Myocyte (in vitro differentiated cells): Measurements from ENCODE around the gene AKAP5. TPM values are rescaled to one million over a fixed set of nuclear protein-coding genes. Genes with fewer than 3 reads are reported as not detected.
"Not testable (repeated sequence)": the region's sequence is repeated elsewhere in the genome, so short reads cannot be mapped to it uniquely, and the experiment has no call there.

Experiments used
- DNase-seq: peaks from one replicate; pipeline ENCODE4 v3.0.0-alpha.2; 2012; ENCODE audit warnings: low read depth
- total RNA-seq: library from RNA; depleted of rRNA; stranded (reverse); fragments of >200 nt; gene quantifications from 2 replicates; pipeline ENCODE4 v1.2.3, GENCODE V29; 2014

AKAP5 gene
- total RNA-seq, 1 donor from 2014 or later, result 0.08 TPM

- no peak for DNase-seq
These were observed 37.2 kb downstream of the AKAP5 start for GRCh38 chr14:64502456-64502855.

DNA sequence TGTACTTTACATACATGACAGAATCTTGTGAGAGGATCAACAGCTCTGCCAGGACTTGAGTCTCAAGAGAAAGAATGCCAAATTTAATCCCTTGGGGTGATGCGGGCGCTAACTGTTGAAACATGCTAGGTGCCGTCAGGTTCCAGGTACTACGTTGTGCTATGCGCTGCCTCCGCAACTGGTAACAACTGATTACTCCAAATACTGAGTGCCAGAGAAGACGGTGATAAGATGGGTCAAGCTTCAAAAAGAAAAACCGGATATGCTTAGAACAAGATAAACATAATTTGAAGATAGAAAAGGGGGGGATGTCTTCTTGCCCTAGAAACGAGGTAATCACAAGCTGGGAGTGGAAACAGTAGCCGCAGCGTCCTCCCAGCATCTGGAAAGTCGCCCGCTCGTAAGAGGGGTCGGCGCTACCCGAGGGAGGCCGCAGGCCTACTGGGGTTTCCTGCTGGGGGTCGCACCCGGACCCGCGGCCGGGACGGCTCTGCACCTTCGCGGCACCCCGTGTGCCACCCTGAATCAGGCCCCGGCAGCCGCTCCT, 37.7 kb downstream of the AKAP5 start:
- DNase-seq, result no peak

- DNase-seq, result peak; percentile 94
These were observed 38.4 kb downstream of the AKAP5 start, which contains the start of gene ZBTB25 for GRCh38 chr14:64503434-64504309. TSS of gene ZBTB25 (minus strand) at chr14:64503838. CDS start at chr14:64490533, 13,305 bp downstream.

DNA sequence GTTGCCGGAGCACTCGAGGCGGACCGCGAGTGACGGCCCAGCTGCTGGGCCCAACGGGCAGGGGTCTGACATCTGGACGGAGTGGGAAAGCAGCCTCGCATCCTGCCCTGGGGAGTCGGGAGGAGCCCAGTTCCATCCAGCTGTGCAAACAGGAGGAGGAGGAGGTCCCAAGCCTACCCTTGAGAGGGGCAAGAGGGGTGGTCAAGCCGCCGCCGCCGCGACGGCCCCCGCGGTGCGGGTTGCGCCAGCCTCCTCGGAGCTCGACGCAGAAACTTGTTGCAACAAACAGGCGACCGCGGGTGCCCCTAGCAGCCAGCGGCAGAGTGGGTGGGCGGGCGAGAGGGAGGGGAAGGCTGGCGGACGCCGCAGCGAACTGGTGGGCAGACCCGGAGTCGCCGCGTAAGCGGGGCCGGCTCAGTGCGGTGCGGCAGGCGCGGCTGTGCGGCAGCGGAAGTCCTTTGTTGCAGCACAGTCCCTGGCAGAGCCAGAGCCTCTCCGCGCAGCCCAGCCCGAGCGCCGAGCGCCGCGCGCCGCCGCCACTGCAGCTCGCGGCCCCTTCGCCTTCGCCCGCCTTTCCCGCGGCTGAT, 39.1 kb downstream of the AKAP5 start, which contains the start of gene ZBTB1:
ZBTB1 (plus strand) TSS at position 461 of the 587 bp plus-strand sequence. CDS start 16,735 bp downstream, outside the sequence.
- peak; percentile 82 for DNase-seq

DNA sequence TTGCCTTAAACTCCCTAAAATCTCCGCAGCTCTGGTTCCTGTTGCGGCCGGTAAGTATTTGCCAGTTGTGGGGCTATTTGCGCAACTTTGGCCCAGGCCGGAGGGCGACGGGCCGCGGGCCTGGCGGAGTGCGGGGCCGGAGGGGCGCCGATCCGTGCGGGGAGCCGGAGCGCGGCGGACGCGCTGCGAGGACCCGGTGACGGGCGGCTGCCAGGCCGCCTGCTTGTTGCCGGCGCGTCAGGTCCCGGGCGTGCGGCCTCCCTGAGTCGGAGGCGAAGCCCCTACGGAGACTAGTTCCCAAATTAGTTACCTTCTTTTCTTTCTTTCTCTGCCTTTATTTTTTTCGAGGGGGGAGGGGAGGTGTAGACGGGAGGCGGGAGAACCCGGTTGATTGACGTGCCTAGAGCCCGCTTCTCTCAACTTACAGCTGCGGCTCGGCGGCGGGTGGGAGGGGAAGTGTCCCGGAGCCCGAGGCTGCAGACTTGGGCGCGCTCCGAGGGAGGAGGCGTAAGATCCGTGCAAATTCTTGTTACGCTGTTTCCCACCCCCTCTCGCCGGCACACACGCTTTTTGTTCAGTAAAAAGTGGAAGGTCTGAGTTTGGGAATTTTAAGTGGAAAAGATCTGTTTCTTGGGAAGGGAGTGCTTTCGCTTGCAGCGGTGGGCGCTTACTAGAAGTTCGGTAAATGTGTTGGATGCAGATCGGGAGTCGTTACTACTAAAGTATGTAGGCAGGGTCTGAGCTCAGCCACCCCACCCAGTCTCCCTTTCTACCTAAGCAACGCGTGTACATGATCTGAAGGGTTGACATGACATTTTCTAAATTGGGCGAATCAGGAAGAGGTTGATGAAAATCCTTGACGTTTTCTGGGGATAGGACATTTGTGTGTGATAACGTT, 39.8 kb downstream of the AKAP5 start:
- DNase-seq, result peak; percentile 91

DNA sequence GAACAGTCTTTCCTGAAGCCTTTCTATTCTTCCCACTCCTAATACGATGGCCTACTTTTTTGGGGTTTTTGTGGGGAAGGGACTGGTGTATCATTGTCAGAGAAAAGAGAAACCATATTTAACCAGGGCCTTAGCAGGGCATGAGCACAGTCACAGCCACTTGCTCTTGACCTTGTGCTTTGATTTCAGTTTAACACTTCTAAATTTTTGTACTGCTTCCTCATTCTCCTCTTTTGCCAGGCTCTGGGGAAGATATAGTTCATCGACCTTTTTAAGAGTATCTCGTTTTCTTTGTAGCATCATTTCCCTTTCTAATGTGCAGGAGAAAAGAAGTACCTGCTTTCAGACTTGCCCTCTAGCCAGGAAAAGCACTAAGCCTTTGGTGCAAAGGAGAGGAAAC, 41.4 kb downstream of the AKAP5 start:
- DNase-seq, result no peak

GRCh38 chr14:64507376-64508156, 42.3 kb downstream of the AKAP5 start:
- DNase-seq, result peak; percentile 30

DNA sequence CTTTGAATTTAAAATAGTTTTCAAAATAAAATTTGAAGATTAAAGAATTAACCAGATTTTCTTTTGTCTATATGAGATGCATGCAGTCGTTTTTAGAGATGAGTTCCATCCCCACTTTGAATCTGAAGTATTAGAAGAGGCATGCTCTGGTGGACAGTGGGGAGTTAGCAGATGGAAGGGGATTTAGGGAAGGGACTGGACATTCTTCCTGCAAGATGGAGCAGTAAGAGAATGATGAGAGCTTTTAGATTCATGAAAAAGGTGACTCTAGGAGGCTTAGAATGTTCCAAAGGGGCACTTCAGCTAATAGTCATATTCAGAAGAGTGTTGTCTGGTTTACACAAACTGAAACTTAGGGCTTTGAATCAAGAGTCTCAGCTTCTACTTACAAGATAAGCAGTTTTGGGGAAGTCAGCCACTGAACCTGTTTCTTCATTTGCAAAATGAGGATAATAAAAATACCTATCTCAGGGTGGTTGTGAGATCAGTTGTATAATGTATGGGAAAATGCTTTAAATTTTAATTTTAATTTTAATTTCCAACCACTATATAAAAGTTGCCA, 43.0 kb downstream of the AKAP5 start:
- DNase-seq, result no peak

- no peak for DNase-seq
These were observed 43.7 kb downstream of the AKAP5 start for GRCh38 chr14:64509036-64509435.

- DNase-seq, result peak; percentile 73
These were observed 45.7 kb downstream of the AKAP5 start for GRCh38 chr14:64510825-64511671.

GRCh38 chr14:64513271-64513670, 48.0 kb downstream of the AKAP5 start:
- DNase-seq, result no peak

DNA sequence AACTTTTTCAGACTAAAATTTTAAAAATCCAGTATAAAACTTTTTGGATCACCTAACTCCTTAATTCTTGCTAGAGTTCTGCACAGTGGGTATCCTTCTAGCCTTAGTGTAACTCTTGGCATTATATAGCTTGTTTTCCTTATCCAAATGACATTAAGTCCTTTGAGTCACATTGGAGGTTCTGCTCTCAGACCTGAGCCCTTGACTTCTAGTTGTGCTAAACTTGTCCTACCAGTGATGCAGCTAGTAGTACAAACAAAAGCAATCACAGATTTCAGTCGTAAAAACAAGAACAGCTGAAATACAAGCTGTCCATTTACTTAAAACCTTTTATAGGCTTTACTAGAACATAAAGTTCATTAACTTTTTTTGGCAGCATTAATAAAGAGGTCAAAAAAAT, 49.8 kb downstream of the AKAP5 start:
- no peak for DNase-seq

GRCh38 chr14:64516969-64517368, 51.7 kb downstream of the AKAP5 start:
- no peak for DNase-seq

DNA sequence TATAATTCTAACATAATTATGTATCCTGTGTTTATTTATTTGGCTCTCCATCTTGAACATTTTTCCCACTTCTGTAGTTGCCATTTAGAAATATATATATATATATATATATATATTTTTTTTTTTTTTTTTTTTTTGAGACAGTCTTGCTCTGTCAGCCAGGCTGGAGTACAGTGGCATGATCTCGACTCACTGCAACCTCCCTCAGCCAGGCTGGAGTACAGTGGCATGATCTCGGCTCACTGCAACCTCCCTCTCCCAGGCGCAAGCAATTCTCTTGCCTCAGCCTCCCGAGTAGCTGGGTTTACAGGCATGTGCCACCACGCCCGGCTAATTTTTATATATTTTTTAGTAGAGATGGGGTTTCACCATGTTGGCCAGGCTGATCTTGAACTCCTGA, 52.4 kb downstream of the AKAP5 start:
- DNase-seq, result not testable (repeated sequence)

DNA sequence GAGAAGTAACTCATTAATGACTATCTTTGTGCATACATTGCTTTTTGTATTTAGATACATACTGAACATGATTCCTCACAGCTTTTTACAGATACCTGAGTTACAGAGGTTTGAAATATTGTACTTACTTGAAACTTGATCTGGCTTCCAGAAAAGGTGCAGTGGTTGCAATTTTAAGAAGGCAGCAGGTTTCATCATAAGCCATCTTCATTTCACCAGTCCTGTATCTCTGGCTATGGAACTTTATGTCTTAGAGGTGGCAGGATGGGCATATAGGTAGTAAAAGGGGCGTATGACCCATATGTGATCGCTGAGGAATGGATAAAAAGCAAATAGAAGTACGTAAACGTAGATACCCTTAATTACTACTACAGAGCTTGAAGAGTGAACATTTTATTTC, 52.9 kb downstream of the AKAP5 start:
- no peak for DNase-seq

DNA sequence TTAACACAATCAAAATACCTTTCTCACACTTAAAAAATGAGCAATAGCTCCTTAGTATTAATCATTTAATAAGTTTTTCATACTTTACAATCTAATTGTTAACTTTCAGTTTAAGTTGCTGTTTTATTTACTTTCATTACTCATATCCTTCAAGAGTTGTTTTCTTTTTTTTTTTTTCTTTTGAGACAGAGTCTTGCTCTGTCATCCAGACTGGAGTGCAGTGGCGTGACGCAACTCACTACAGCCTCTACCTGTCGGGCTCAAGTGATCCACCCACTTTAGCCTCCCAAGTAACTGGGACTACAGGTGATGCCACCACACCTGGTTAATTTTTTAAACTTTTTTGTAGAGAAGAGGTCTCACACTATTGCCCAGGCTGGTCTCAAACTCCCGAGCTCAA, 55.4 kb downstream of the AKAP5 start:
- DNase-seq, result no peak

GRCh38 chr14:64522591-64523355, 57.5 kb downstream of the AKAP5 start:
- DNase-seq, result no peak
